GM18526 (cell line): ENCODE results near the gene HOXB3.

ENCODE experiments used
- POLR2A ChIP-seq: IDR thresholded peaks from 3 replicates; pipeline ENCODE4 v1.6.1; 2011; ENCODE audit not compliant: insufficient read length; ENCODE audit errors: extremely low read depth

HOXB3 gene

GRCh38 chr17:48515925-48516900 lies 73.8 kb downstream of the HOXB3 start:
- TF ChIP-seq POLR2A: no peak

- no peak for TF ChIP-seq POLR2A
Observed at GRCh38 chr17:48514477-48514876, 75.6 kb downstream of the HOXB3 start.

GRCh38 chr17:48513666-48514455 lies 76.2 kb downstream of the HOXB3 start:
- no peak for TF ChIP-seq POLR2A

DNA sequence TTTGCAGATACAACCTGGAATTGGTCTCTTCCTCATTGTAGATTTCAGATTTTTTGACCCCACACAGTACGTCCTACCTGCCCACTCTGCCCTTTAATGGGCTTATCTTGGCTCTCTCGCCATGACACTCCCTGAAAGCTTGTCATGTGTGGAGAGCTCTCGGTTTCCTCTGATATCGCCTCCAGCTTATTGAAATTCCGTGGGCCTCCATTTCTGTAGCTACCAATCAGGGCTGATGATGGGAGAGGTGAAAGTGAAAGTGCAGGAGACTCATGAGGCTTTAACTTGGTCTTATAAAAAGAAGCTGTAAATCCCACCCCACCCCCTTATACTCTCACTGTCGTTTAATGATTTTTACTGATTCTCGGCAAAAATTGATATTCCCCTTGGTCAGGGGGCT lies 76.9 kb downstream of the HOXB3 start:
- no peak for TF ChIP-seq POLR2A

DNA sequence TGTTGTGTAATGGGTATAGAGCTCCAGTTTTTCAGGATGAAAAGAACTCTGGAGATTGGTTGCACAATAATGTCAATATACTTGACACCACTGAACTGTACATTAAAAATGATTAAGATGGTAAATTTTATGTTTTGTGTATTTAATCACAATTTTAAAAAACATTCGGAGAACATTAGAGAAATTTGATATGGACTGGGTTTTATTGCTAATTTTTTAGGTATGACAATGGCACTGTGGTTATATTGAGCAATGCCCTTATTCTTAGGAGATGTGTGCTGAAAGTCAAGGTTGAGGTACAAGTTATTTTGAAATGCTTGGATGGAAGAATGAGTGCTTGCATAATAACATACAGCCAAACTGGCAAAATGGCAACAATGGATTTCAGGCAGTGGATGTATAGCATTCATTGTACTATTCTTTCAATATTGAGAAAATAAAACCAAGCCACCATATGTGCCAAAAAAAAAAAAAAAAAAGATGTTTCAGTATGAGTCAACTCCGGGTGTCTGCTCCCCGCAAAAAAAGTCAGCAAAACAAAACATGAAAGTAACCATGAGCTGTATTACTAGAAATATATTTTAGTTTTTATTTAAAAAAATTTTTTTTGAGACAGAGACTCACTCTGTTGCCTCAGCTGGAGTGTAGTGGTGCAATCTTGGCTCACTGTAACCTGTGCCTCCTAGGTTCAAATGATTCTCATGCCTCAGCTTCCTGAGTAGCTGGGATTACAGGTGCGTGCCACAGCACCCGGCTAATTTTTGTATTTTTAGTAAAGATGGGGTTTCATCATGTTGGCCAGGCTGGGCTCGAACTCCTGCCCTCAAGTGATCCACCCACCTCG lies 79.1 kb downstream of the HOXB3 start:
- no peak for TF ChIP-seq POLR2A

- no peak for TF ChIP-seq POLR2A
Observed at GRCh38 chr17:48510381-48510760, 79.7 kb downstream of the HOXB3 start.

GRCh38 chr17:48506246-48506645 lies 83.8 kb downstream of the HOXB3 start:
- TF ChIP-seq POLR2A: no peak

DNA sequence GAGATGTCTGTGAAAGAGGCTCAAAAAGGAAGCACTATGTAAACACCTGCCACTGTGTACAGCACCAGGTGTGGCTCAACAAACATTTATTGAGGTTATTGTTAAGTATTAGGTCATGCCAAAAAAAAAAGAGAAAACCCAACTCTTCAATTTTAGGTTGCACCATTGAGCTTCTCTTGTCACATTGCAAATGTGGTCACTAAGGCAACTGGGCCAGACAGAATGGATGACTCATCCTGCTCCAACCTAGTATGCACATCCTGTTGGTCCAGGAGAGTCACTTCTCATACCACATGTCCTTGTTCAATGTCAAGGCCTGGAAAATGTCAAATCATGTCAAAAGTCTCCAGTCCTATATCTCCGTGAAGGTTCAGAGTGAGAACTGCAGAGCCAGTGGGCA lies 84.3 kb downstream of the HOXB3 start:
- TF ChIP-seq POLR2A: no peak

- TF ChIP-seq POLR2A: no peak
Observed at GRCh38 chr17:48504953-48505352, 85.1 kb downstream of the HOXB3 start.

GRCh38 chr17:48503747-48504146 lies 86.3 kb downstream of the HOXB3 start:
- no peak for TF ChIP-seq POLR2A

GRCh38 chr17:48502901-48503300 lies 87.1 kb downstream of the HOXB3 start:
- TF ChIP-seq POLR2A: no peak

DNA sequence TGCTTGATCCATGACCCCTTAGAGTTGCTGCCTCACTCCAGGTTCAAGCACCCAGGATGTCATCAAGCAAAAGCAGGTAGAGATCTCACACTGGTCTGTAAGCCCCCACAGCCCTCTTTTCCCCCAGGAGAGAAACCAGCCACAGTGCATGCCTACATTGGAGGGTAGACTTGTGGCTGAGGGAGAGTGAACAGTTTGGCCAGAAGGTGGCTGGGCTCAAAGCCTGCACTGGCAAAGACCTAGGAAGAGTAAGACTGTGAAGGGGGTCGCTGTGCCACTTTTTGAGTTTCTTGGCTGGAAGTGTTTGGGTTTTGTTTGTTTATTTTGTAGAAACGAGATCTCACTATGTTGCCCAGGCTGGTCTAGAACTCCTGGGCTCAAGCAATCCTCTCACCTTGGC lies 87.7 kb downstream of the HOXB3 start:
- TF ChIP-seq POLR2A: no peak

- TF ChIP-seq POLR2A: no peak
Observed at GRCh38 chr17:48500435-48501426, 89.3 kb downstream of the HOXB3 start.

DNA sequence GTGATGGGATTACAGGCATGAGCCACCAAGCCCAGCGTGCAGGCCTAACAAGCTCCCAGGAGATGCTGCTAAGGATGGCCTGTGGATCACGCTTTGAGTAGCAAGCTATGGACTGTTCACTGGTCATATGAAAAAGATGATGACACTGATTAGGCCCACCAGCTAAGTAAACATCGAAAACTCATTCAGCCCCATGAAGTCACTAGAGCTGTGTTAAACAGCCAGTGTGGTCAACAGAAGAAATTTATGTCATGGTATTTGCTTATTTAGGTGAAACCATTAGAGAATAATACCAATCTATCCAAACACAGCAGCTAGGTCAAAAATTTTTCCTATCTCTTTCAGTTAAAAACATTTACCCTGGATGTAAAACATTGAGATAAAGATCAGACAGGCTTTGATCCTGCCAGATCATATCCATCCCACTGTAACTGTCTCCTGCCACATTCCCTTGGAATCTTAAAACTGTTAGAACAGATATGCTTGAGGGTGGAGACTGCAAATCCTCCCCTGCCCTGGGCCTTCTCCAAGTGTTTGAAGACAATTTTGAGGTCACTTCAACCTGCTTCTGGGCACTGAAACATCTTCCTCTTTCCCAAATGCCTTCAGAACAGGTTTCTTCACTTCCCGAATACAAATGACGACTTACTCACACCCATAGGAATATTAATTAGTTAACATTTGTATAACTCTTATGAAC lies 90.2 kb downstream of the HOXB3 start:
- TF ChIP-seq POLR2A: no peak

DNA sequence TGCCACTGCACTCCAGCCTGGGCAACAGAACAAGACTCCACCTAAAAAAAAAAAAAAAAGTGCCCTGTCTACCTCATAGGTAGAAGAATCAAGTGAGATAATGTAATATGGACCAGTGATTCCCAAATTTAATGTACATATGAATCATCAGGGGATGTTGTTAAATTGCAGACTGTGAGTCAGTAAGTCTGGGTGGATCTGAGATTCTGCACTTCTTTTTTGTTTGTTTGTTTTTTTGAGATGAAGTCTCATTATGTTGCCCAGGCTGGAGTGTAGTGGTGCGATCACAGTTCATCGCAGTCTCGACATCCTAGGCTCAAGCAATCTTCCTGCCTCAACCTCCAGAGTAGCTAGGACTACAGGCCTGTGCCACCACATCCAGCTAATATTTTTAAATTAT lies 90.8 kb downstream of the HOXB3 start:
- no peak for TF ChIP-seq POLR2A
